Measurements from ENCODE around the gene LTC4S. TPM values are rescaled to one million over a fixed set of nuclear protein-coding genes. Genes with fewer than 3 reads are reported as not detected.

LTC4S gene
- total and polyA plus RNA-seq, 2 experiments from 2014 or later = 5.8 to 10.1 TPM

DNA sequence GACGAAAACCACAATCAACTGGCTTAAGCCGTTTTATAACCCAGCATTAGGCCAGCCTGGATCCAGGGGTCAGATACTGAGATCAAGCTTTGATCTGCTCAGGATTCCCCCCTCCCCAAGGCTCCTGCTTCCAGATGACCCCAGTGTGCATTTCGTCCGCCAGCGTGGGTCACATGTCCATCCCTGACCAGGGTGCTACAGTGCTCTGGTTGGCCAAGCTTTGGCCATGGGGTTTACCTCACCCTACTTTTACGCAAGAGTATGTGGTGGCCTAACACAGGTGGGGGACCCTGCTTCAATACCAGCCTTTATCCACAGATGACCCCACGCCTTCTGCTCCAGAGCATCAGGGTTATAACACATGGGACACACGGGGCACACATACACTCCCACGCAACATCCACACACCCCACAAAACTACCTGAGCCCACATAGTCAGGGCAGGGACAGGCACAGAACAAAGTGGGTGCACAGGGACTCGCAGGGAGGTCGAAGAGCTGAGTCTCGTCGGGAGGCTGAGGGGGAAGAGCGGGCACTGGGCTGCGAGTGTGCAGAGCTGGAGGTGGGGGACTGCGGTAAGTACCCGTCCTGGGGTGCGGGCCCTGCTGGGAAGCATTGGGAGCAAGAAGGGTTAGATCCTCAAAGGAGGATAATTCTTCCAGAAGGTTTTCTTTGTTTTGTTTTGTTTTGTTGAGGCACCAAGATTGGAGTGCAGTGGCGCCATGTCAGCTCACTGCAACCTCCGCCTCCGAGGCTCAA lies 21.9 kb downstream of the LTC4S start (continued):
- TF ChIP-seq, protein P1, sequence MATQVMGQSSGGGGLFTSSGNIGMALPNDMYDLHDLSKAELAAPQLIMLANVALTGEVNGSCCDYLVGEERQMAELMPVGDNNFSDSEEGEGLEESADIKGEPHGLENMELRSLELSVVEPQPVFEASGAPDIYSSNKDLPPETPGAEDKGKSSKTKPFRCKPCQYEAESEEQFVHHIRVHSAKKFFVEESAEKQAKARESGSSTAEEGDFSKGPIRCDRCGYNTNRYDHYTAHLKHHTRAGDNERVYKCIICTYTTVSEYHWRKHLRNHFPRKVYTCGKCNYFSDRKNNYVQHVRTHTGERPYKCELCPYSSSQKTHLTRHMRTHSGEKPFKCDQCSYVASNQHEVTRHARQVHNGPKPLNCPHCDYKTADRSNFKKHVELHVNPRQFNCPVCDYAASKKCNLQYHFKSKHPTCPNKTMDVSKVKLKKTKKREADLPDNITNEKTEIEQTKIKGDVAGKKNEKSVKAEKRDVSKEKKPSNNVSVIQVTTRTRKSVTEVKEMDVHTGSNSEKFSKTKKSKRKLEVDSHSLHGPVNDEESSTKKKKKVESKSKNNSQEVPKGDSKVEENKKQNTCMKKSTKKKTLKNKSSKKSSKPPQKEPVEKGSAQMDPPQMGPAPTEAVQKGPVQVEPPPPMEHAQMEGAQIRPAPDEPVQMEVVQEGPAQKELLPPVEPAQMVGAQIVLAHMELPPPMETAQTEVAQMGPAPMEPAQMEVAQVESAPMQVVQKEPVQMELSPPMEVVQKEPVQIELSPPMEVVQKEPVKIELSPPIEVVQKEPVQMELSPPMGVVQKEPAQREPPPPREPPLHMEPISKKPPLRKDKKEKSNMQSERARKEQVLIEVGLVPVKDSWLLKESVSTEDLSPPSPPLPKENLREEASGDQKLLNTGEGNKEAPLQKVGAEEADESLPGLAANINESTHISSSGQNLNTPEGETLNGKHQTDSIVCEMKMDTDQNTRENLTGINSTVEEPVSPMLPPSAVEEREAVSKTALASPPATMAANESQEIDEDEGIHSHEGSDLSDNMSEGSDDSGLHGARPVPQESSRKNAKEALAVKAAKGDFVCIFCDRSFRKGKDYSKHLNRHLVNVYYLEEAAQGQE (IDR thresholded peaks at IDR 0.05; ENCODE audit: unreplicated experiment) = no peak
- no peak for TF ChIP-seq ZNF331 (CRISPR knock-in tag; IDR thresholded peaks at IDR 0.05; ENCODE audit: low read depth)
- no peak for TF ChIP-seq ZNF114 (CRISPR knock-in tag; IDR thresholded peaks at IDR 0.05)
- TF ChIP-seq NANOG (IDR thresholded peaks at IDR 0.05; ENCODE audit: borderline replicate concordance) = no peak
- no peak for TF ChIP-seq CREB1 (CRISPR knock-in tag; IDR thresholded peaks at IDR 0.05; ENCODE audit: low read depth)
- no peak for TF ChIP-seq JUNB (IDR thresholded peaks at IDR 0.05; ENCODE audit: unreplicated experiment)
- no peak for TF ChIP-seq STAT1 (IDR thresholded peaks at IDR 0.05; ENCODE audit: unreplicated experiment)

- Histone ChIP-seq H3K4me1 (ENCODE audit: insufficient read depth) (peaks cover 33% of the 10 kb centered on the region), H4K20me1 (replicated peaks; ENCODE audit: insufficient read depth) (no peaks in the 10 kb centered on the region), H3F3A (replicated peaks; ENCODE audit: low read depth) (peaks cover 28% of the 10 kb centered on the region), H3K27me3 (ENCODE audit: insufficient read depth) (peaks cover 12% of the 10 kb centered on the region; the same call in 1 of the 2 replicates), H3K4me2 (peak overlapping the region; percentile 84), H3K79me2 (replicated peaks; ENCODE audit: insufficient read depth) (peaks cover 3% of the 10 kb centered on the region; the same call in 1 of the 2 replicates), H2AFZ (no peak overlapping the region), H3K9me2 (ENCODE audit: insufficient read depth) (no peaks in the 10 kb centered on the region), H3K27ac (ENCODE audit: low read depth) (no peak overlapping the region), H3K36me3 (ENCODE audit: insufficient read depth) (peaks cover 5% of the 10 kb centered on the region; the same call in 1 of the 2 replicates), H3K4me3 (peak overlapping the region; percentile 57)
- peaks cover 28% of the 10 kb centered on the region for H3K36me3 Mint-ChIP-seq (ENCODE audit: low read depth)
- H3K4me1 Mint-ChIP-seq = peaks cover 33% of the 10 kb centered on the region
- ATAC-seq (peak; percentile 2), DNase-seq (ENCODE audit: low spot score) (peak; percentile 74)
- no peaks in the 10 kb centered on the region for H3K9me3 Mint-ChIP-seq
- H3K4me3 Mint-ChIP-seq = peak overlapping the region; percentile 68
- H3K27me3 Mint-ChIP-seq (ENCODE audit: insufficient read depth, low read depth, poor library complexity) = peaks cover 37% of the 10 kb centered on the region
- no peak overlapping the region for H3K27ac Mint-ChIP-seq
- TF ChIP-seq POLR2AphosphoS5 (IDR thresholded peaks at IDR 0.05; ENCODE audit: low read depth) (no peak), NANOG (IDR thresholded peaks at IDR 0.05; ENCODE audit: borderline replicate concordance) (no peak), STAT1 (IDR thresholded peaks at IDR 0.05; ENCODE audit: unreplicated experiment) (no peak), ZNF114 (CRISPR knock-in tag; IDR thresholded peaks at IDR 0.05) (no peak)
- TF ChIP-seq, protein P2, sequence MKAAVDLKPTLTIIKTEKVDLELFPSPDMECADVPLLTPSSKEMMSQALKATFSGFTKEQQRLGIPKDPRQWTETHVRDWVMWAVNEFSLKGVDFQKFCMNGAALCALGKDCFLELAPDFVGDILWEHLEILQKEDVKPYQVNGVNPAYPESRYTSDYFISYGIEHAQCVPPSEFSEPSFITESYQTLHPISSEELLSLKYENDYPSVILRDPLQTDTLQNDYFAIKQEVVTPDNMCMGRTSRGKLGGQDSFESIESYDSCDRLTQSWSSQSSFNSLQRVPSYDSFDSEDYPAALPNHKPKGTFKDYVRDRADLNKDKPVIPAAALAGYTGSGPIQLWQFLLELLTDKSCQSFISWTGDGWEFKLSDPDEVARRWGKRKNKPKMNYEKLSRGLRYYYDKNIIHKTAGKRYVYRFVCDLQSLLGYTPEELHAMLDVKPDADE (IDR thresholded peaks at IDR 0.05) = no peak
- TF ChIP-seq, protein P1 (IDR thresholded peaks at IDR 0.05; ENCODE audit: unreplicated experiment) = no peak
Measured at GRCh38 chr5:179816401-179816795, 22.6 kb downstream of the LTC4S start.
